Measurements from ENCODE around the gene EEFSEC. TPM values are rescaled to one million over a fixed set of nuclear protein-coding genes. Genes with fewer than 3 reads are reported as not detected.

EEFSEC gene
- total and polyA plus RNA-seq, 2 of the 4 experiments (the other 2 are of a cell fraction) = 4.5 to 9.3 TPM

GRCh38 chr3:128192131-128192530 is 38.9 kb downstream of the EEFSEC start:
- Histone ChIP-seq H2BK20ac (ENCODE audit: low read depth, low read length) (no peak overlapping the region), H3K27ac (ENCODE audit: insufficient read depth, low read length) (no peak overlapping the region), H3K4me1 (ENCODE audit: control insufficient read depth, insufficient read depth, low read length) (peaks cover 11% of the 10 kb centered on the region; the same call in 1 of the 2 replicates), H3K79me1 (ENCODE audit: low read depth in 1 of 2, low read length in 2 of 2) (peaks cover 7 to 22% of the 10 kb centered on the region in 2 experiments; a peak in 2 of 4 replicates), H2AFZ (replicated peaks; ENCODE audit: low read length, poor library complexity) (no peak overlapping the region), H4K91ac (ENCODE audit: insufficient read depth, low read depth, low read length) (no peak overlapping the region), H4K8ac (ENCODE audit: low read depth in 2 of 2, low read length in 2 of 2) (no peak overlapping the region), H2AK5ac (ENCODE audit: low read depth, low read length) (no peak overlapping the region), H3K4me3 (ENCODE audit: insufficient read depth, low read depth, low read length) (no peak overlapping the region), H2BK15ac (ENCODE audit: low read depth, low read length) (no peak overlapping the region), H4K20me1 (ENCODE audit: insufficient read depth, low read length) (peaks cover 8% of the 10 kb centered on the region; the same call in 1 of the 2 replicates), H3K4ac (ENCODE audit: low read depth, low read length) (no peak overlapping the region), H2BK120ac (ENCODE audit: low read depth, low read length) (no peak overlapping the region), H3K14ac (replicated peaks; ENCODE audit: low read depth, low read length) (no peak overlapping the region), H3K9ac (ENCODE audit: low read depth, low read length) (no peak overlapping the region), H3K56ac (ENCODE audit: extremely low read depth, insufficient read depth, low read length) (no peak overlapping the region), H3K9me1 (ENCODE audit: insufficient read depth, low read length) (peaks cover 11% of the 10 kb centered on the region; the same call in 1 of the 2 replicates), H3K23ac (ENCODE audit: low read depth, low read length) (no peak overlapping the region), H4K5ac (ENCODE audit: low read depth, low read length) (no peak overlapping the region), H3K18ac (ENCODE audit: low read depth, low read length) (no peak overlapping the region), H3K36me3 (ENCODE audit: control insufficient read depth, insufficient read depth, low read length) (no peaks in the 10 kb centered on the region), H2AK9ac (replicated peaks; ENCODE audit: low read depth, low read length, poor library complexity) (no peak overlapping the region), H3K27me3 (ENCODE audit: control insufficient read depth, insufficient read depth, low read length) (no peaks in the 10 kb centered on the region), H3K9me3 (ENCODE audit: control insufficient read depth, insufficient read depth, low read length) (no peaks in the 10 kb centered on the region), H2BK5ac (ENCODE audit: low read depth, low read length, poor library complexity, severe bottlenecking) (no peak overlapping the region), H3K4me2 (ENCODE audit: low read depth, low read length) (no peak overlapping the region)
- TF ChIP-seq CEBPB (IDR thresholded peaks at IDR 0.05; ENCODE audit: low read depth, low read length) (no peak), ELK1 (IDR thresholded peaks at IDR 0.05; ENCODE audit: borderline replicate concordance, low read depth, low read length) (no peak), NFE2L2 (IDR thresholded peaks at IDR 0.05; ENCODE audit: low read depth, low read length) (no peak), RAD21 (IDR thresholded peaks at IDR 0.05; ENCODE audit: low read length) (no peak), SMC3 (IDR thresholded peaks at IDR 0.05; ENCODE audit: low read depth, low read length) (no peak), MAZ (IDR thresholded peaks at IDR 0.05; ENCODE audit: borderline replicate concordance, low read depth, low read length) (no peak), MAFK (IDR thresholded peaks at IDR 0.05; ENCODE audit: low read depth, low read length) (no peak), RFX5 (IDR thresholded peaks at IDR 0.05; ENCODE audit: low read depth, low read length) (no peak)
- ChIA-PET POLR2A (ENCODE audit: unreplicated experiment) (no interaction called here), CTCF (no interaction called here)
- intact Hi-C loops (cut with micrococcal nuclease) = no loop called here
- dilution Hi-C loops (cut with HindIII; ENCODE audit: low sequenced_read_pairs, unreplicated experiment) = no loop called here
- no peak for DNase-seq
- no TSS peak for BruUV-seq (replicated peaks)
- in situ Hi-C loops (cut with MboI; ENCODE audit: low sequenced_read_pairs) = no loop called here
- ATAC-seq (ENCODE audit: low read depth) = no peak
- WGBS, 2 experiments (ENCODE audit: extremely low coverage in 2 of 2, insufficient read length in 1 of 2) = 100% methylated on average over 3 of the region's 7 CpGs; no CpG with 5 or more reads in 1 of the 2 experiments
